Measurements from ENCODE around the gene DSCAM. TPM values are rescaled to one million over a fixed set of nuclear protein-coding genes. Genes with fewer than 3 reads are reported as not detected.

Gene DSCAM
- total RNA-seq, 4 donors from 2014 or later: 0.19 TPM; not detected in 3

DNA sequence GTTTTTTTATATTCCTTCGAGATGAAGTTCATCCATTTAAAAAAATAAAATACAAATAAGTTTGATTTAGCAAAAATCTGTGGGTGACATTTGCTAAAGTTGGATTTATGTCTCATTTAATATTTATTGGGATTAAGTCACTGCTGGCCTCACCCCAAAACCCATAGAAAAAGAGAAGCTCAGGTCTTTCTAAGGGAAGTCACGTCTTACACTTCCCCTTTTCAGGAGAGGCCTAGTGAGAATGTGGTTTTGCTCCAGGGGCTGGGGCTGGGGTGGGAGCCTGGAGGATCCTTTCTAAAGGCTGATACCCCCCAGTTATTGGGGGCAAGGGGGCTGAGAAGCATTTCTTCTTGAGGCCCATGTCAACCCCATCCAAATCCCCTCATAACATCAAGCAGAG lies 300.3 kb downstream of the DSCAM start:
- H3K9me3 ChIP-seq: no peaks in the 10 kb centered on the region
- DNase-seq: no peak
- TF ChIP-seq, protein P1, sequence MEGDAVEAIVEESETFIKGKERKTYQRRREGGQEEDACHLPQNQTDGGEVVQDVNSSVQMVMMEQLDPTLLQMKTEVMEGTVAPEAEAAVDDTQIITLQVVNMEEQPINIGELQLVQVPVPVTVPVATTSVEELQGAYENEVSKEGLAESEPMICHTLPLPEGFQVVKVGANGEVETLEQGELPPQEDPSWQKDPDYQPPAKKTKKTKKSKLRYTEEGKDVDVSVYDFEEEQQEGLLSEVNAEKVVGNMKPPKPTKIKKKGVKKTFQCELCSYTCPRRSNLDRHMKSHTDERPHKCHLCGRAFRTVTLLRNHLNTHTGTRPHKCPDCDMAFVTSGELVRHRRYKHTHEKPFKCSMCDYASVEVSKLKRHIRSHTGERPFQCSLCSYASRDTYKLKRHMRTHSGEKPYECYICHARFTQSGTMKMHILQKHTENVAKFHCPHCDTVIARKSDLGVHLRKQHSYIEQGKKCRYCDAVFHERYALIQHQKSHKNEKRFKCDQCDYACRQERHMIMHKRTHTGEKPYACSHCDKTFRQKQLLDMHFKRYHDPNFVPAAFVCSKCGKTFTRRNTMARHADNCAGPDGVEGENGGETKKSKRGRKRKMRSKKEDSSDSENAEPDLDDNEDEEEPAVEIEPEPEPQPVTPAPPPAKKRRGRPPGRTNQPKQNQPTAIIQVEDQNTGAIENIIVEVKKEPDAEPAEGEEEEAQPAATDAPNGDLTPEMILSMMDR (IDR thresholded peaks at IDR 0.05): no peak
- no peak for TF ChIP-seq POLR2A (IDR thresholded peaks at IDR 0.05)
- H3K36me3 ChIP-seq: no peaks in the 10 kb centered on the region
- no peak overlapping the region for H3K27ac ChIP-seq
- no peak overlapping the region for H3K4me3 ChIP-seq
- no peaks in the 10 kb centered on the region for H3K4me1 ChIP-seq
- no peaks in the 10 kb centered on the region for H3K27me3 ChIP-seq

DNA sequence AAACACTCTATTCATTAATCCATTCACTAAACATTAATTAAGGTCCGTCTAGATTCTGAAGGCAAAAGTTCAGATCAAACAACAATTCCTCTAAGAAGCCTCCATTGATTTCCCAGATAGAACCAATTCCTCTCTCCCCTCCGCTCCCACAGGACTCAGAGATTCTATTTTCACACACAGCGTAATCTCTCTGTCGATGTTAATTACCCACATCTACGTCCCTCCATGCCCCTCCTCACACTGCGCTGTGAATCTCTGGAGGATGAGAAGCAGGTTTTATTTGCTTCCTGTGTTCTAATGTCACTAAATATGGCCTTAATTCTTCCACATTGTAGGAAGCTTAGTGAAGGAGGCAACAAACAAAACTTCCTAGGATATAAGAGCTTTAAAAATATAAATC lies 306.7 kb downstream of the DSCAM start:
- Histone ChIP-seq H3K27me3 (no peaks in the 10 kb centered on the region), H3K36me3 (no peaks in the 10 kb centered on the region), H3K9me3 (no peaks in the 10 kb centered on the region), H3K27ac (no peak overlapping the region), H3K4me1 (no peaks in the 10 kb centered on the region), H3K4me3 (no peak overlapping the region)
- DNase-seq: no peak
- TF ChIP-seq, protein P1 (IDR thresholded peaks at IDR 0.05): no peak
- TF ChIP-seq POLR2A (IDR thresholded peaks at IDR 0.05): no peak

DNA sequence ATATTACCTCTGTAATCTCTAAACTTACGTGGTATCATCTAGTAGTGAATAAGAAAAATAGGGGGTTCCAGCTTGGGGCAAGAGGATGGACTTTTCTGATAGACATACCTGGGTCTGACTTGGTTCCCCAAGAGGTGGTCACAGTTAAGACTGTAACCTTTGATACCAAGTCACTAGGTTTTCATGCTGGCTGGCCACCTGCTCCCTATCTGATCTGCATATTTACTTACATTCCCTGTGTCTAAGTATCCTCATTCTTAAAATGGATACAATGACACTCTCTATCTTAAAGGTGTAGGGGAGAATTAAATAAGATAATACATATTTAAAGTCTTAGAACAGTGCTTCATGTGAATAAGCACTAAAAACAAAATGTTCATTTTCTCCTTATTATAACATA lies 312.1 kb downstream of the DSCAM start:
- H3K27me3 ChIP-seq: no peaks in the 10 kb centered on the region
- no peak overlapping the region for H3K4me3 ChIP-seq
- H3K27ac ChIP-seq: no peak overlapping the region
- no peaks in the 10 kb centered on the region for H3K36me3 ChIP-seq
- no peak for DNase-seq
- no peaks in the 10 kb centered on the region for H3K4me1 ChIP-seq
- H3K9me3 ChIP-seq: no peaks in the 10 kb centered on the region
- no peak for TF ChIP-seq POLR2A (IDR thresholded peaks at IDR 0.05)
- TF ChIP-seq, protein P1 (IDR thresholded peaks at IDR 0.05): no peak

DNA sequence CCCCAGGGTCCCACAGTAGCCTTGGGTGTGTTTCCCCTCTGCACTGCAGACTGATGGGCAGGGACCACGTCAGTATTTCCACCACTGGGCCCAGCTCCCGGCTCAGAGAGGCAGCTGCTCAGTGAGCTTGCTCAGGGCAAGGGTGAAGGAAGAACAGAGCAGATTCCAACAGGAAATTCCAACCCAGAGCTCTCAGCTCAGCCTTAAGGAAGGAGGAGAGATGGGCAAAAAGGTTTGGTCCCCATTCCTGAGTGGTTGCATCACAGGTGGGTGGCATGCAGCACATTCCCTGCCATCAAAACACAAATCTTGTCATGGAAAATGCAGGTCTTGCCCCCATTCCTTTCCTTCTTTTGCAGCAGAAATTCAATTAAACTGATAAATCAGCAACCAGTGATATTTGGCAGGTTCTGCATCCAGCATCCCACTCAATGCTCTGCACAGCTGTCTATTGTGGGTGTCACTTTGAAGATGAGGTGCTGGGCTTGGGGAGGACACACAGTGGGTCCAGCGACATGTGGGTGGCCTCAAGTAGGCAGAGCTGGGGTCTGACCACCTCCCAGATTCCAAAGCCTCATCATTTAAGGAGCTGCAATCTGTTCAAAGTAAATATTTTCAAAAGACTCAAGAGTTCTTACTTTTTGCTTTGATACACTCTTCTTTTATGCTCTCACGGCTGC lies 315.4 kb downstream of the DSCAM start:
- Histone ChIP-seq H3K36me3 (no peaks in the 10 kb centered on the region), H3K4me3 (no peak overlapping the region), H3K27me3 (no peaks in the 10 kb centered on the region), H3K9me3 (no peaks in the 10 kb centered on the region), H3K27ac (no peak overlapping the region), H3K4me1 (no peaks in the 10 kb centered on the region)
- DNase-seq: no peak
- TF ChIP-seq POLR2A (IDR thresholded peaks at IDR 0.05): no peak
- TF ChIP-seq, protein P1 (IDR thresholded peaks at IDR 0.05): no peak

DNA sequence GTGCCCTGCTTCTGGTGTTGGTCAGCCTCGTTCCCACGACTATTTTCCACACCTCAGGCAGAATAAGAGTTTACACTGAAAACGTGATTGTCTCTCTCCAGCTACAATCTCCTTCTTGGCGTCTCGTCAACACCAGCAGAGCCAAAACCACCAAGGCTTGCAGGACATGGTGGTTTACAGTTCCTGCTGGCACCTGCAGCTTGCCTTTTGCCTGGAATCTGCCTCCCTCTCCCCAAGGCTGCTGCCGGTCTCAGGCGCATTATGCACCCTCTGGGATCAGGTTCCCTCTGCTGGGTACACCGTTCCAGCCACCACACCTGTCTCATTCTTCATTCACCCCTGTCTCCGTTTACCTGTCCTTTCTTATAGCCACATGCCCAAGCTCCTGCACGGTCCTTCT lies 315.9 kb downstream of the DSCAM start:
- H3K27ac ChIP-seq: no peak overlapping the region
- H3K27me3 ChIP-seq: no peaks in the 10 kb centered on the region
- TF ChIP-seq, protein P1 (IDR thresholded peaks at IDR 0.05): no peak
- TF ChIP-seq POLR2A (IDR thresholded peaks at IDR 0.05): no peak

DNA sequence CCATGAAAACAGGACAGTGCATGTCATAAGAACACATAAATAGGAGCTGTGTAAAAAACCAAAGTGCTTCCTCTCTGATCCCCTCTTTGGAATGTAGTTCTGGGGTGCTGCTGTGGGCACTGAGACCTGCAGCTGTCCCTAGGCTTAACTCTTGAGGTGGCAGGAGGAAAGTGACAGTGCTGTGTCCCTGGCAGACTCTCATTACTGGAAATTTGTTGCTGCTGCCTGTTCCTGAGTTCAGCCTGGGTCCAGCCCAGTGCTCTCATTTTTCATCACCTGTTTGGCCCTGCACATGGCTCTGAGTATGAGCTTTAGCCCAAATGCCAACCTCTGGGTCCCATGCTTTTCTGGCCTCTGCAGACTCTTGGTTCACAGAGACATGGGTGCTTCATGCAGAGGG lies 329.3 kb downstream of the DSCAM start:
- H3K36me3 ChIP-seq: no peaks in the 10 kb centered on the region
- no peaks in the 10 kb centered on the region for H3K9me3 ChIP-seq
- TF ChIP-seq POLR2A (IDR thresholded peaks at IDR 0.05): no peak
- TF ChIP-seq, protein P1 (IDR thresholded peaks at IDR 0.05): no peak
- H3K27me3 ChIP-seq: no peaks in the 10 kb centered on the region
- no peak overlapping the region for H3K4me3 ChIP-seq
- no peaks in the 10 kb centered on the region for H3K4me1 ChIP-seq
- no peak overlapping the region for H3K27ac ChIP-seq
- DNase-seq: no peak

More for the DNA sequence above, 315.9 kb downstream of the DSCAM start:
- Histone ChIP-seq H3K9me3 (no peaks in the 10 kb centered on the region), H3K36me3 (no peaks in the 10 kb centered on the region), H3K4me3 (no peak overlapping the region), H3K4me1 (no peaks in the 10 kb centered on the region)
- no peak for DNase-seq

Data from Peyer's patch (tissue), 4 donors.